ENCODE results near the gene FIZ1. TPM values are rescaled to one million over a fixed set of nuclear protein-coding genes. Genes with fewer than 3 reads are reported as not detected.

The FIZ1 gene
- total and polyA plus RNA-seq, 7 donors, result 3.5 to 9.6 (median 8.9) TPM

DNA sequence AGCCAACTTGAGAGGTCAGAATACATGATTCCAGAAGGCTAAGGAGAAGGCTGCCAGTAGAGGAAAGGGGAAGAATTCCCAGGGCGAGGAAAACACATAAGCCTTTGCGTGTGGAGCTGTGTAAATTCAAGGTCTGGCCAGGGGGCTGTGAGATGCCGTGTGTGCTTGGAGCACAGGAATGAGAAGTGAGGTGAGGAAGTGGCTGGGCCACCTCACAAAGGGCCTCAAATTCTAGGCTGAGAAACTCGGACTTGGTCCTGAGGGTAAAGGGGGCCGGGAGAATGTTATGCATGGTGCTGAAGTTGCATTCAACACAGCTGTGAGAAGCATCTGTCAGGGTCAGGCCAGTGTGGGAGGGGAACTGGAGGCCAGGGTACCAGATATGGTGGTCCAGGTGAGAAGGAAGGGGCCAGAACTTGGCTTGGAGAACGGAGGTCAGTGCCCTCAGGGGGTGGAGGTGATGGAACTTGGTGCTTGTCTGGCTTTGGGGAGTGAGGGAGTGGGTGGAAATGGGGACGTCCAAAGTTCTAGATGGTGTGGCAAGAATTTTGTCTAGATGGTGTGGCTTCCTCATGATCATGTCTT lies 36.6 kb upstream of the FIZ1 start:
- no peaks in the 10 kb centered on the region for H3K9me3 ChIP-seq
- peaks cover 0 to 7% (median 0%) of the 10 kb centered on the region in 4 donors for H3K36me3 ChIP-seq
- peak overlapping the region; percentile 68 to 100 (median 91) for H3K4me3 ChIP-seq
- peaks cover 0 to 67% (median 60%) of the 10 kb centered on the region in 4 donors for H3K4me1 ChIP-seq
- TF ChIP-seq, protein P1, sequence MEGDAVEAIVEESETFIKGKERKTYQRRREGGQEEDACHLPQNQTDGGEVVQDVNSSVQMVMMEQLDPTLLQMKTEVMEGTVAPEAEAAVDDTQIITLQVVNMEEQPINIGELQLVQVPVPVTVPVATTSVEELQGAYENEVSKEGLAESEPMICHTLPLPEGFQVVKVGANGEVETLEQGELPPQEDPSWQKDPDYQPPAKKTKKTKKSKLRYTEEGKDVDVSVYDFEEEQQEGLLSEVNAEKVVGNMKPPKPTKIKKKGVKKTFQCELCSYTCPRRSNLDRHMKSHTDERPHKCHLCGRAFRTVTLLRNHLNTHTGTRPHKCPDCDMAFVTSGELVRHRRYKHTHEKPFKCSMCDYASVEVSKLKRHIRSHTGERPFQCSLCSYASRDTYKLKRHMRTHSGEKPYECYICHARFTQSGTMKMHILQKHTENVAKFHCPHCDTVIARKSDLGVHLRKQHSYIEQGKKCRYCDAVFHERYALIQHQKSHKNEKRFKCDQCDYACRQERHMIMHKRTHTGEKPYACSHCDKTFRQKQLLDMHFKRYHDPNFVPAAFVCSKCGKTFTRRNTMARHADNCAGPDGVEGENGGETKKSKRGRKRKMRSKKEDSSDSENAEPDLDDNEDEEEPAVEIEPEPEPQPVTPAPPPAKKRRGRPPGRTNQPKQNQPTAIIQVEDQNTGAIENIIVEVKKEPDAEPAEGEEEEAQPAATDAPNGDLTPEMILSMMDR (IDR thresholded peaks at IDR 0.05), result no peak
- TF ChIP-seq POLR2AphosphoS5 (IDR thresholded peaks at IDR 0.05) (no peak), EP300 (IDR thresholded peaks at IDR 0.05) (no peak), POLR2A (IDR thresholded peaks at IDR 0.05) (no peak)
- no peak for DNase-seq
- peak overlapping the region; percentile 88 to 98 (median 97) for H3K27ac ChIP-seq
- 64 to 72% methylated on average over 7 of the region's 7 CpGs for WGBS, 2 donors
- H3K27me3 ChIP-seq, result no peaks in the 10 kb centered on the region
- intact Hi-C loops (cut with DNase I), result loop anchor here (1.0 to 2.0 kb wide), 2 partner anchors 17 to 55 kb away; partner anchors contain the start of gene ZNF579

DNA sequence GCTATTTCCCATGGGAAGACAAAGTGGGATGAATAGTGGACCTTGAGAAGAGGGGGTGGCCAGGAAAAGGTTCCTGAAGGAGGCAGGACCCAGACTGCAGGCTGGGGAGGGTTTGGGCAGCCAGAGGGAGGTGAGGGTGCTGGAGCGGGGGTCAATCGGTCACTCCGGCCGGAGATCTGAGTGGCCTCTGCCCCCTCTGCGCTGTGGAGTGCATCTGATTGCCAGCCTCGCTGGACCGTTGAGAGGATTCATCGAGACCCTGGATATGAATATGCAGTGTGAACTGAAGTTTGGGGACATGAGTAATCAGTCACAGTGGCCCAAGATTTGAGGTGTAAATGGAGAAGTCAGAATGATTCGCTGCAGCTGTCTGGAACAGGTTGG lies 36.0 kb upstream of the FIZ1 start:
- WGBS, 2 donors, result 4 to 11% methylated on average over 9 of the region's 9 CpGs
- peaks cover 0 to 62% (median 56%) of the 10 kb centered on the region in 4 donors for H3K4me1 ChIP-seq
- TF ChIP-seq, protein P1 (IDR thresholded peaks at IDR 0.05), result no peak
- no peak for TF ChIP-seq POLR2A (IDR thresholded peaks at IDR 0.05)
- no peak for TF ChIP-seq EP300 (IDR thresholded peaks at IDR 0.05)
- TF ChIP-seq POLR2AphosphoS5 (IDR thresholded peaks at IDR 0.05), result no peak
- no peaks in the 10 kb centered on the region for H3K9me3 ChIP-seq
- intact Hi-C loops (cut with DNase I), result loop anchor here (1.0 to 2.0 kb wide), 2 partner anchors 18 to 55 kb away; partner anchors contain the start of gene ZNF579
- no peak for DNase-seq
- H3K36me3 ChIP-seq, result peaks cover 0 to 7% (median 0%) of the 10 kb centered on the region in 4 donors
- no peaks in the 10 kb centered on the region for H3K27me3 ChIP-seq
- peak overlapping the region; percentile 68 to 100 (median 91) for H3K4me3 ChIP-seq
- peak overlapping the region; percentile 88 to 98 (median 97) for H3K27ac ChIP-seq

DNA sequence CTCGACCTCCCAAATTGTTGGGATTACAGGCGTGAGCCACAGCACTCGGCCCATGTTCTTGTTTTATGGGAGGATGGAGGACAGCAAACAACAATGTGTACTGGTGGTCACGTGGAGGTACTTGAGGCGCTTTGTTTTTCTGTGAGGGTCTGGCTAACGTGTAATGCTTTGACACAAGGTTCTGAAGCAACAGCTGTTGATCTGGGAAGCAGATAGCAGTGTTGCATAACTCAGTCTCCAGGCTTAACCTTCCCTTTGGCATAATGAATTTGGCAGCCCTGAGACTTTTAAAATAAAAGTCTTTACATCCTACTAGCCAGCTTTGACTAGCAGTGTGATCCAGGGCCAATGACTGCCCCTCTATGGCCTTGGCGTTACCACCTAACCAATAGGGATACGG lies 34.5 kb upstream of the FIZ1 start:
- Histone ChIP-seq H3K27ac (peak overlapping the region; percentile 88 to 98 (median 97)), H3K36me3 (peaks cover 0 to 7% (median 0%) of the 10 kb centered on the region in 4 donors), H3K27me3 (no peaks in the 10 kb centered on the region), H3K4me1 (peaks cover 0 to 47% (median 41%) of the 10 kb centered on the region in 4 donors), H3K4me3 (peak overlapping the region in 1 of 4 donors; percentile 98), H3K9me3 (no peaks in the 10 kb centered on the region)
- TF ChIP-seq EP300 (IDR thresholded peaks at IDR 0.05) (no peak), POLR2A (IDR thresholded peaks at IDR 0.05) (no peak), POLR2AphosphoS5 (IDR thresholded peaks at IDR 0.05) (peak in 1 of 4 donors; percentile 8)
- TF ChIP-seq, protein P1 (IDR thresholded peaks at IDR 0.05), result no peak
- DNase-seq, result no peak
- 80 to 85% methylated on average over 8 of the region's 8 CpGs for WGBS, 2 donors
- intact Hi-C loops (cut with DNase I), result loop anchor here (2.0 kb wide), 2 partner anchors 53 to 117 kb away; partner anchors contain the start of gene ZNF579

DNA sequence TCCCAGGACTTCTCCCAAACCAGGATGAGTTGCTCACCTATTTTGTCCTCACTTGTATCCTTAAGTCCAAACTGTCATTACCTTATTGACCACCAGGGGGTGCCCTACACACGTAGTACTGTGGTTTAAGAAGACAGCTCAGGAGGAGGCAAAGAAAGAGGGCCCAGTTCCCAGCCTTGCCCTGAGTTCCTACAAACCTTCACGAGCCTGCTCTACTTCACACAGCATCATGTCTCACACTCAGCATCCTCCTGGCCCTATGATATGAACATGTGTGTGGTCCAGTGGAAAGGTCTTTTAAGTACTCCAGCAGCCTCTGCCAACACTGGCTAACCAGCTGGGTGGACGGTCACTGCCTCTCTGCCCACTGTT lies 33.1 kb upstream of the FIZ1 start:
- intact Hi-C loops (cut with DNase I), result loop anchor here (2.0 kb wide), 1 partner anchor 116 kb away; no protein-coding TSS in a partner anchor
- TF ChIP-seq POLR2AphosphoS5 (IDR thresholded peaks at IDR 0.05) (no peak), EP300 (IDR thresholded peaks at IDR 0.05) (no peak), POLR2A (IDR thresholded peaks at IDR 0.05) (no peak)
- TF ChIP-seq, protein P1 (IDR thresholded peaks at IDR 0.05), result peak; percentile 85 to 95 (median 92)
- Histone ChIP-seq H3K4me1 (peaks cover 0 to 34% (median 32%) of the 10 kb centered on the region in 4 donors), H3K9me3 (no peaks in the 10 kb centered on the region), H3K27me3 (no peaks in the 10 kb centered on the region), H3K4me3 (no peak overlapping the region), H3K27ac (peak overlapping the region; percentile 69 to 98 (median 75)), H3K36me3 (no peaks in the 10 kb centered on the region)
- WGBS, 2 donors, result 28 to 31% methylated on average over 3 of the region's 3 CpGs
- peak; percentile 96 for DNase-seq

Measured in sigmoid colon (tissue), 7 donors.